NCI-H146 treated with DMSO at 0.1 percent for 48 hours (cell line): Measurements from ENCODE around the gene ATP5F1C.
"Not testable (repeated sequence)": the region's sequence is repeated elsewhere in the genome, so short reads cannot be mapped to it uniquely, and the experiment has no call there.

Experiments used
- DNase-seq: peaks from one replicate; lab custom pipeline; 2025; ENCODE audit not compliant: unreplicated experiment; lab: John Stamatoyannopoulos, UW

ATP5F1C gene

DNA sequence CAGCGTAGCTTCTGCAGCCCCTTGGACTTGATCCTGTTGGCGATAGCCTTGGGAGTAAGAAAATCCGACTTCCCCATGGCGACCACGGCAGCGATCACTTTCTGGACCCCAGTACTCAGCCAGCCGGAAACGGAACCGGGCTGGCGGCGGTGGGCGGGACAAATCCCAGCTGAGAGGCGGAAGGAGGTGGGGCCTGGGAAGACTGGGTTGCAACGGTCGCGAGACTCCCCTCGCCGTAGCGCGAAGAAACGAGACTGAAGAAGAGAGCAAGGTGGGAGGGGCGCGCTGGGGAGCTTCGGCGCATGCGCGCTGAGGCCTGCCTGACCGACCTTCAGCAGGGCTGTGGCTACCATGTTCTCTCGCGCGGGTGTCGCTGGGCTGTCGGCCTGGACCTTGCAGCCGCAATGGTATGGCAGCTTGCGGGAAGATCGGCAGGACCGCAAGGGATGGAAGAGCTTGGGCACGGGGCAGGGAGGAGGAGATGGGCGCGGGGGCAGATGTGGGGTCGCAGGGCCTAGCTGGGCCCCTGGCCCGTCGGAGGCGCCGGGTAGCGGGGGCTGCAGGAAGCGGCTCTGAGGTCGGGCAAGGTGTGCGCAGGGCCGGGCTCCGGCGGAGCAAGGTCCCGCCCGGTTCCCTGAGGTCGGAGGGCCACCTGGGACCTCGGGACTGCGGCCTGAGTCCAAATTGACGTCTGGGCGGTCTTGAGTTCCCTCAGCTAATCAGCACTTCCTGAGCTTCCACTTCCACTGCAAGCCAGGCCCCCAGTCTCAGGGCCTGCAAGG is at the start of gene ATP5F1C, which contains the start of gene KIN:
TSS of gene ATP5F1C (plus strand) at position 321 of the 782 bp plus-strand sequence. CDS start at position 352, 31 bp downstream.
TSS of gene KIN (minus strand) at position 137 of the 782 bp plus-strand sequence. CDS start at position 77, 60 bp downstream.
- DNase-seq = peak; percentile 99

DNA sequence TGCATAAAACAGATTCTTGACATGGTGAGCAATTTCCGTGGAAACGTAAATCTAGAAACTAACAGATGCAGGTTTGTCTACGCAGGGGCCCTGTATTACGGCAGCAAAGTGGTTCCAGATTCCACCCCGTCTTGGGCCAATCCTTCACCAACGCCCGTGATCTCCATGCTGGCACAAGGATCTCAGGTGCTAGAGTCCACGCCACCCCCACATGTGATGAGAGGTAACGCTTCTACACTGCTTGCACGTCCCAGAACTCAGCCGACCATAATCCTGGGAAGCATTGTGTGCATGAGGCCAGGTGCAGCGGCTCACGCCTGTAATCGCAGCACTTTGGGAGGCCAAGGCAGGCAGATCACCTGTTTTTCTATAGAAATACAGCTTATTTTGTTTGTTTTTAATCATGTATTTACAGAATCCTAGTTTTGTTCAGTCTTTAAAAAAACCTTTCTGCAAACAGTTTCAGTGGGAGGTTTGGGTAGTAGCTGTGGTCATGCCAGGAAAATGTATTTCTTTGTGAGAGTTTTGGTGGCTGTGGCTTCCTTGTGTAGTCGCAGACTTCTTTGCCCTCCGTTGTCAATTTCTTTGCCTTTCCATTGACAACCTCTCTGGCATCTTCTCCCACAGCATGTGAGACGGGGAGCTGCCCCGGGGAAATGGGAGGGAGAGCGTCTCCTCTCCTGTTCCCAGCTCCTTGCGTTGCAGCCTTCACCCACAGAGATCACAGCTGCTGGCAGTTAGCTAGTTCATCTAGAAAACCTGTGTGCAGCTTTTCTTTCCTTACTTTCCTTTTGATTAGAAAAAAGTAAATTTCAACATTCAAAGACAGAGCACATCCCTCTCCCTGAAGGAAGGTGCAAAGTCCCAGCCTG is 49.2 kb upstream of the ATP5F1C start:
- DNase-seq = peak; percentile 80

DNA sequence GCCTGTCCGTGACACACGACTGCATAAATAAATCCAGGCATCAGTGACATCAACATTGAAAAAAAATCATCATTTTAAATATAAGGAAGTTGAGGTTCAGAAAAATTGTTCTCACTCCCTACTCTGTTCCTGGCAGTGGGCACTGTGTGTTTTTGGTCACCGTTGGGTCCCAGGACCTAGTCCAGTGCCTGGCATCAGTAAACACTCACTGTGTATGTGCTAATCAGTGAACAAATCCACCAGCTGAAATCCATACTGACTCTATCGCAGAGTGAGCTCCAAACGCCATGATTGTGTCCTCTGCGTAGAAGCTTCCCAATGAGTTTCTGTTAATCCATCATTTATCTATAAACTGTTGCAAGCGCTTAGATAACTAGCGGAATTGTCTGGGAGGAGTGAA is 43.7 kb upstream of the ATP5F1C start:
- no peak for DNase-seq

DNA sequence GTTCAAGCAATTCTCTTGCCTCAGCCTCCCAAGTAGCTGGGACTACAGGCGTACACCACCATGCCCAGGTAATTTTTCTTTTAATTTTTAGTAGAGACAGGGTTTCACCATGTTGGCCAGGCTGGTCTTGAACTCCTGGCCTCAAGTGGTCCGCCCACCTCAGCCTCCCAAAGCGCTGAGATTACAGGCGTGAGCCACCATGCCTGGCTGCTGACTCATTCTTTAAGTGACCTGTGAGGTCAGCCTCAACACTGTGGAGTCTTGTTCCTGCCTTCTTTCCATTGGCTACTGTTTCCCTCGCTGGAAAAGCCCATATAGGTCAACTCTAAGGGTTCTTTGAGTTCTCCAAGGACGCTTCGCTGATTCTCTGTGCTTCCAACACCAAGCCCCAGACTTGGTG is 39.3 kb upstream of the ATP5F1C start:
- not testable (repeated sequence) for DNase-seq

DNA sequence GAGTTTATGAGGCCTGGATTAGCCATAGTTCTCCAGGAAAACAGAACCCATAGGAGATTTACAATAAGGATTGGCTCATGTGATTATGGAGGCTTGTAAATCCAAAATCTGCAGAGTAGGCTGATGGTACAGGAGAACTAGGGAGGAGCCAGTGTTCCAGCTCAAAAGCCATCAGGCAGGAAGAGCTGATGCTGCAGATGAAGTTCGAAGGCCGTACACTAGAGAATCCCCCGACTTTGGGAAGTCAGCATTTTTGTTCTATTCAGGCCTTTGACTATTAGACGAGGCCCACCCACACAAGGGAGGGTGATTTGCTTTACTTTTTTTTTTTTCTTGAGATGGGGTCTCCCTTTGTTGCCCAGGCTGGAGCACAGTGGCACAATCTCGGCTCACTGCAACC is 37.8 kb upstream of the ATP5F1C start:
- no peak for DNase-seq

DNA sequence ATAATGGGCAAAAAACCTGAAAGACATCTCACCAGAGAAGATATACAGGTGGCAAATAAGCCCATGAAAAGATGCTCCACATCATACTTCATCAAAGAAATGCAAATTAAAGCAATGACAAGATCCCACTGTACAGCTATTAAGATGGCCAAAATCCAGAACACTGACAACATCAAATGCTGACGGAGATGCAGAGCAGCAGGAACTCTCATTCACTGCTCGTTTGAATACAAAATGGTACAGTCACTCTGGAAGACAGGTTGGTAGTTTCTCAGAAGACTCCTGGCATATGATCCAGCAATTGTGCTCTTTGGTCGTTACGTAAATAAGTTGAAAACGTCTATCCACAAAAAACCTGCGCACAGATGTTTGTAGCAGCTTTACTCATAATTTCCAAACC is 35.7 kb upstream of the ATP5F1C start:
- DNase-seq = no peak

DNA sequence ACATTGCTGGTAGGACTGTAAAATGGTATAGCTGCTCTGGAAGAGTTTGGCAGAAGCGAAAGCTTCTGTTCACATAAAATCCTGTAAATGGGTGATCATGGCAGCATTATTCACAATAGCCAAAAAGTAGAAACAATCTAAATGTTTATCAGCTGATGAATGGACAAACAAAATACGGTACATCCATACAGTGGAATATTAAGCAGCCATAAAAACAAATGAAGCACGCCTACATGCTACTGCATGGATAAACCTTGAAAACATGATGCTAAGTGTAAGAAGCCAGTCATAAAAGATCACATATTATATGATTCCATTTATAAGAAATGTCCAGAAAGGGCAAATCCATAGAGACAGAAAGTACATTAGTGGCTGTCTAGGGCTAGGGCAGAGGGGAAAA is 32.9 kb upstream of the ATP5F1C start:
- no peak for DNase-seq

DNA sequence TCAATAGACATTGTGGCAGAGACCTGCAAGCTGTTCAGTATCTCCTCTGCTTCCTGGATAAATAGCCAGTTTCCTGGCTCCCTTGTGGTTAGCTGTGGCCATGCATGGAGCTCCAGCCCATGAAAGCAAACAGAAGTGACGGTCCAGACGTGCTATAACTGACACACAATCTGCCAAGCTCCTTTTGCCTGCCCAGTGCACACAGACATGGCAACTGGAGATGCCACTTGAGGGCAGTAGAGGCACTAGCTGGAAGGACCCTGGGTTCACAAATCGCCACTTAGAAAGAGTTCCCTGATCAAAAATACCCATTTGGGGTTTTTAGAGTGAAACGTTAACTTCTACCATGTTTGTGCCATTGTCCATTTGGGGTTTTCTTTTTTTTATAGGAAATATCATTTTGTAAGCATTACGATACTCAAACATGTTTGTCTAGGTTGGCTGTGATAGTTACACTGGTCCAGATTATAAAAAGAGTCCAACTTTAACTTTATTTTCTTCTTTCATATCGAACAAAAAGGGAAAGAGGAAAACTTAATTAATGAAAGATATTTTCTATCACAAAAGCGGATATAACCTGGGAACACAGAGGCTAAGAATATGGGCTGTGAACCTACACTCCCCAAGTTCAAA is 31.5 kb upstream of the ATP5F1C start:
- DNase-seq = no peak

DNA sequence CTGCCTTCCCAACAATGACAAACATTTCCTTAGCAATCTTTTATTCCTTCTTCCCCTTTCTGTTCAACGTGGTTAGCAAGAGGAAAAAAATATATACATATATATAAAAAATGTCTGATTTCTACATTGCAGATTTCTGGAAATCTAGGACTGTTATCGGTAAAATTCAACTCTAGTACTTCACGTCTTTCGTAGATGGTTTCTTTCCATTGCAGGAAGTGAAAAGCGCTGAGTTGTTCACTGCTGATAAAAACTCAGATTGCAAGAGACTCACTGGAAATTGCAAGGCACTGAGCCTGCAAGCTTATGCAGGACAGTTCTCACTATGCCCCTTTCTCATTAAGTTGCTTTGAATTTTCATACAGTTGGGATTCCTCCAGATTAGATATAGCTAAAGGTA is 24.0 kb upstream of the ATP5F1C start:
- DNase-seq = no peak

DNA sequence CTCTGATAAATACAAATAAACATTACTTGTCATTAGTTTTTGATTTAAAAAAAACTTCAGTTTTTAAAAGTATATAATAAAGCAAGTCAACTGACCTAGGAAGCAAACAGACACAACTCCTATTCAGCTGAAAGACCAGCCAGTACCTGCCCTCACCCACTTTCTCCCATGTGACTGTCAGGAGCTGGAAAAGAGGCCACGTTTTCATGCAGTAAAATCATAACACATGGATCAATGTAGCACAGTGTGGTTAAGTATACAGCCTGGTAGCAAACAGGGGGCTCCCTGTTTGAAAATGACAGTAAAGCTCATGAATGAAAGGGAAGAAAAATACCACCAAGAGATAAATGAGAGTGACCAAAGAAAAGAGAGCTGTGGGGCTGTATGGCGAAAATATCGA is 21.7 kb upstream of the ATP5F1C start:
- DNase-seq = no peak

DNA sequence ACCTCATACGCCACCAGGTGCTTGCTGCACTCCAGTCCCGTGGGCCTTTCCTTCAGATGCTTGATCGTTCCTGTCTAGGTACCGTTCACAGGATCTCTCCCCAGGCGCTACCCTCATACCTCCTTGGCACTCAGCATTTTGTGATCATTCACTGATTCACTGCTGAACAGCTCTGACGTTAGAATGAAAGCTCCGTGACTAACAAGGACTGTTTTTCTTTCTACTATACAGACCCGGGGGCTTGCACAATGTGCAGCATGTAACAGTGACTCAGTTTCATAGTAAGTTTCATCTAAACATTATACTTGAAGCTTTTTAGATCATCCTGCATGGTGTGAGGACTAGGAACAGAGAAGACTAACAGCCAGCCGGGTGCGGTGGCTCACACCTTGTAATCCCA is 20.8 kb upstream of the ATP5F1C start:
- no peak for DNase-seq

DNA sequence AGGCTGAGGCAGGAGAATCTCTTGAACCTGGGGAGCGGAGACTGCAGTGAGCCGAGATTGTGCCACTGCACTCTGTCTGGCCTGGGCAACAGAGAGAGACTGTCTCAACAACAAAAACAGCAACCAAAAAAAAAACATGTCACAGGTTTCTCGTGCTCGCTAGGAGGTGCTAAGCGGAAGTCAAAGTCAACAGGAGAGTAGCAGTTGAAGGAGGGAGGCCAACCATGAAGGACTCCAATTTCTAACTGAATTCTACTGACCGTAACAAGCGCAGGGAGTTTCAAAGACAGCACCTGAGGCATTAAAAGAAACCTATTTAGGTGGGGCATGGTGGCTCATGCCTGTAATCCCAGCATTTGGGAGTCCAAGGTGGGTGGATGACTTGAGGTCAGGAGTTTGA is 19.6 kb upstream of the ATP5F1C start:
- no peak for DNase-seq

DNA sequence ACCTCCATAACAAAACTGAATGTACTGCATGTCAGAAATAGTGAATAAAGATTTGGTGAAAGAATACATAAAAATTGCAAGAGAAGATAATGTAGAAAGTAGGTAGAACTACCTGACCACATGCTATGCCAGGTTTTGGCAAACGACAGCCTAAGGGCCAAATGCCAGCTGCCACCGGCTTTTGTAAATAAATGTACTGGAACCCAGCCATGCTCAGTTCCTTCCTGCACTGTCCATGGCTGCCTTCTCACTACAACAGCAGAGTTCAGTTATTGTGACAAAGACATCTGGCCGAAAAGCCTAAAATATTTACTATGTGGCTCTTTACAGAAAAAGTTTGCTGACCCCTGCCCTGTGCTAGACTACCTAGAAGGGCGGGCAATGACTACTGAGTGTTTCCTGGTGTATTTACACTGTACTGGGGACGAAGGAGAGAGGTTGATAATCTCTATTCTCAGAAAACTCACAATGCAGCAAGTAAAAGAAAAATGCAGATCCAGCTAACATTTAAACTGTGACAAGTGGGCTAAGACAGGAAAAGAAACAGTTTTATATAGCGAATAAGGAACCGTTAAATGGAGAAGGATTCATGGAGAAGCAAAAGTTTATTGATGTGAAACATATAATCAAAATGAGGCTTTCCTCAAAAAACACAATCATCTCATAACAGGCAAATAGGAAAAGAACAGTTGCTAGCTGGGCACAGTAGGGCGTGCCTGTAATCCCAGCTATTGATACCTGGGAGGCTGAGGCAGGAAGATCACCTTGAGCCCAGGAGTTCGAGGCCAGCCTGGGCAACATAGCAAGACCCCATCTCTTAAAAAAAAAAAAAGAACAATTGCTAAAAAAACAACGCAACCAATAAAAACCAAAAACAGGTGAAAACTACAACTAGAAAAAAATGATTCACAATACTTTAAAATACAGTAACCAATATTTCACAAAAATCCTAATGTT is 13.9 kb upstream of the ATP5F1C start:
- no peak for DNase-seq

DNA sequence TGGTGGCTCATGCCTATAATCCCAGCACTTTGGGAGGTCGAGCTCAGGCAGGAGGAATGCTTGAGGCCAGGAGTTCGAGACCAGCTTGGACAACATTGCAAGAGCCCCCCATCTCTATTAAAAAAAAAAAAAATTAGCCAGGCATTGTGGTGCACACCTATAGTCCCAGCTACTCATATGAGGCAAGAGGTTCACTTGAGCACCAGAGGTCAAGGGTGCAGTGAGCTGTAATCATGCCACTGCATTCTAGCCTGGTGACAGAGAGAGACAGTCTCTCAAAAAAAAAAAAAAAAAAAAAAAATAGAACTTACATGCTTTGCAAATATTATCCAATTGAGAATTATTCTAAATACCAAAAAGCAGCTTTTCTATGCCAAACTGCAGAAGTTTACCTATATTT is 11.2 kb upstream of the ATP5F1C start:
- no peak for DNase-seq

DNA sequence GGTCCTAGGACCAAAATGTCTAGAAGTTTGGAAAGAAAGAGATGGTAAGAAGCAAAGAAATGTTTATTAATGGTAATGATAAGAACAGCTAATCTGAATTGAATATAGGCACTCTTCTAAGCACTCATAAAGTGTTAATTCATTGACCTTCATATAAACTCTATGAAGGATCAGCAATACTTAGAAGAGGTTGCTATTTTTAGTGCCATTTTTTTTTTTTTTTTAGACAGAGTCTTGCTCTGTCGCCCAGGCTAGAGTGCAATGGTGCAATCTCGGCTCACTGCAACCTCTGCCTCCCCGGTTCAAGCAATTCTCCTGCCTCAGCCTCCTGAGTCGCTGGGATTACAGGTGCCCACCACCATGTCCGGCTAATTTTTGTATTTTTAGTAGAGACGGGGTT is 5.8 kb upstream of the ATP5F1C start:
- DNase-seq = not testable (repeated sequence)

DNA sequence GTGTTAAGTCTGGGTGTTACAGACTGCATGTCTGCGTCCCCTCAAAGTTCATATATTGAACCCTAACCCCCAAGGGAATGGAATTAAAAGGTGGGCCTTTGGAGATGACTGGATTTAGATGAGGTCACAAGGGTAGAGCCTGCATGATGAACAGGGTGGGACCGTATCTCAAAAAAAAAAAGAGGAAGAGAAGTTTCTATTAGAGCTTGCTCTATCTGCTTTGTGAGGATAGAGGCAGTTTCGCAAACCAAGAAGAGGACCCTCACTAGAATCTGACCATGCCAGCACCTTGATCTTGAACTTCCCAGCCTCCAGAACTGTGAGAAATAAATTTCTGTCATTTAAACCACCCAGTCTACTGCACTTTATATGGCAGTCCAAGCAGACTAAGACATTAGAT is 1.5 kb upstream of the ATP5F1C start:
- DNase-seq = no peak

DNA sequence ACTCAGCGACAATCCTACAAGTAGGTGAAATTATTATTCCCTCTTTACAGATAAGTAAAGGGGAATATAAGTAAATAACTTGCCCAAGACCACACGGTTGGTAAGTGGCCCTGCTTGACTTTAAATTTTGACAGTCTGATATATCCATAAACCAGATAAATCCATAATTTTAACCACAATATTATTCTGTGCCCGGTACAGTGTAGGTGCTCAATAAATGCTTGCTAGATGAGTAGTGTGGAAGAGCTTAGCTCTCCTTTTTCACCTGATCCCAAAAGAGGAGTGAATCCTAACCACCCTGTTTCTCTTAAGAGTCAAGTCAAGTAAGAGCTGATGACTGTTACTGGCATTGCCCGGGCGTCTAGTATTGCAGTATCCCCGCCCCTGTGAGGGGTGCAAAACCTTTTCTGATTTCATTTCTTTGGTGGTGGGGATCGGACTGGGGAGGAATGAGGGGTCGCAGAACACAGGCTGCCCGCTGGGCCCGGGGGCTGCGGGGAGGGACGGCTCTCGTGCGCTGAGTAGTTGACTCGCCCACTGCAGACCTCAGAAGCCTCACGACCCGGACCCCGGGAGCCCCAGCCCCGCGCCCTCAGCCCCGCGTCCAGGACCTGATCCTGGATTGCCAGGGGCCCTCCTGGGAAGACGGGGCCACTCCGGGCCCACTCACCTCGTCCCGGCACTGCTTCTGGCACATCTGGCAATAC is 674 bp upstream of the ATP5F1C start:
- DNase-seq = no peak

DNA sequence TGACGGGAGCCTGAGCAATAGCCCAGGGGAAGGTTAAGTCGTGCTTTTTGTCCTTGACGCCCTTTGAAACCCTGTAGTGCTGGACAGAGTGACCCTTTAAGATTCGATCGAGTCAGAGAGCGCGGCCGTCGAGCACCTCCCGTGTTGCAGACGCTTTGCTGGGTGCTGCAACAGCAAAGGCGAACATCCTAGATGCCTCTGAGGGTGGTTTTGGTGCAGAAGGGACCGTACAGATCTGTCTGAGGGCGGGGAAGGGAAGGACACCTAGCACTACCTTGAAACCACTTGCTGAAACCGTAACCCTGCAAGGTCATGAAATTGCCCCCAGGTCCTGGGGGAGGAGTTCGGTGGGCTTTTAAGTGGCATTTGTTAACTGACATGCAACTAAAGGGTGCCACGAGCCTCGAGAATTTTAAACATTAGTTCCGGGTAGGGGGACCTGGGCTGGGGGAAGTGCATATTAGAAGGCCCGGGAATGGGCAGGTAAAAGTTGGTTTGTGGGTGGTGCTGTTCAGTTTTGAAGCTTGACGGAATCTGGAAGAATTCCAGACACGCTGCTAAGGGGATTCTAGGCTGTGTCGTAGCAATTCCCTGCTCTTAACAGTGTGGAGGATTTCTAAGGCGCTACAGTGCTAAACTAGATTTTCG is 786 bp downstream of the ATP5F1C start:
- DNase-seq = no peak

DNA sequence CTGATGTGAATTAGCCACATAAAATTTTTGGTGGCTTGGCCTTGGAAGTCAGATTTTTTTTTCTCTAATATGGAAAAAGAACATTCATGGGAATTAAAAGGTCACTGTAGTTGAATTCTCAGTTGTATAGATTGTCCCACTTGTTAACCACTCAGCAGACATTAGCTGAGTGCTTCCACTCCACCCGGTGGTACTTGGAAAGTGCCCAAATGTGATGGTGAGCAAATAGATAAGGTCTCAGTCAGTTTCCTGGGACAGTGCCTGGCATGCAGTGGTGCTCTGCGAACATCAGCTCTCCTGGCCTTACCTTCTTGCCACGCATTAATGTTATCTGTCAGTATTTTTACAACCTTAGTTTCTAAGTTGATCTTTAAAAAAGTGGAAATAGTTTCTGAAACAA is 1.4 kb downstream of the ATP5F1C start:
- no peak for DNase-seq
